Heart left ventricle (tissue), 16 donors: ENCODE results near the gene ETV6. TPM values are rescaled to one million over a fixed set of nuclear protein-coding genes. Genes with fewer than 3 reads are reported as not detected.

ENCODE experiments used
- ATAC-seq, 4 donors: fragments of 200-7000 bp; cut with Tn5 transposase; one replicate each; pipeline ENCODE4 v1.9.1; 2020 to 2022; ENCODE audit warnings: moderate library complexity in 4 of 4, mild to moderate bottlenecking in 3 of 4, moderate number of reproducible peaks in 1 of 4
- DNase-seq, 5 donors: peaks; one replicate each; pipeline ENCODE4 v3.0.0-alpha.2; 2020
- H3K27ac ChIP-seq, 12 donors: fragments of 200-600 bp; sonication (generic) in 4 of 12; one replicate each; pipeline versions ENCODE4 v1.5.0 to v1.8.0; 2016 to 2022; ENCODE audit warnings: mild to moderate bottlenecking in 2 of 12
- H3K27me3 ChIP-seq, 9 donors: fragments of 200-600 bp; sonication (generic) in 2 of 9; one replicate each; pipeline versions ENCODE4 v1.5.1 to v1.8.0; 2016 to 2022; ENCODE audit warnings: mild to moderate bottlenecking in 3 of 9
- H3K36me3 ChIP-seq, 9 donors: fragments of 200-600 bp; sonication (generic) in 2 of 9; one replicate each; pipeline versions ENCODE4 v1.5.0 to v1.8.0; 2018 to 2022; ENCODE audit warnings: mild to moderate bottlenecking in 2 of 9
- H3K4me1 ChIP-seq, 12 donors: fragments of 200-600 bp; sonication (generic) in 4 of 12; one replicate each; pipeline versions ENCODE4 v1.5.0 to v1.8.0; 2016 to 2022; ENCODE audit warnings: mild to moderate bottlenecking in 3 of 12
- H3K4me3 ChIP-seq, 12 donors: fragments of 200-600 bp; sonication (generic) in 4 of 12; one replicate each; pipeline versions ENCODE4 v1.5.0 to v1.8.0; 2017 to 2022; ENCODE audit warnings: mild to moderate bottlenecking in 9 of 12, moderate library complexity in 4 of 12
- H3K9me3 ChIP-seq, 12 donors: fragments of 200-600 bp; sonication (generic) in 4 of 12; one replicate each; pipeline versions ENCODE4 v1.5.0 to v1.8.0; 2016 to 2022; ENCODE audit warnings: mild to moderate bottlenecking in 1 of 12
- CTCF ChIP-seq, 12 donors: fragments of 200-600 bp; sonication (generic) in 4 of 12; IDR thresholded peaks; one replicate each; pipeline versions ENCODE4 v1.5.0 to v1.8.0; 2018 to 2022; ENCODE audit warnings: antibody characterized with exemption in 12 of 12, mild to moderate bottlenecking in 5 of 12
- POLR2A ChIP-seq, 2 donors: fragments of 450-650 bp; IDR thresholded peaks; one replicate each; pipeline ENCODE4 v1.6.1; 2017; ENCODE audit warnings: antibody characterized with exemption in 2 of 2, mild to moderate bottlenecking in 2 of 2, moderate library complexity in 2 of 2
- WGBS, 4 donors: extraction: QIAGEN DNeasy Blood & Tissue Kit in 2 of 4; methylation state at CpG; one replicate each; pipeline versions ENCODE4 v1.1.5 to v1.1.7; 2013 to 2018; 5-methylcytosine and 5-hydroxymethylcytosine counted together
- intact Hi-C, 10 donors: fragments of 100-400 bp; cut with DNase I; formaldehyde crosslinking; loops; one replicate each; pipeline versions ENCODE4 v1.11.1 to v1.14.2; 2022
- polyA plus RNA-seq, 2 donors: library from polyadenylated mRNA; stranded (reverse); fragments of 200-250 nt; gene quantifications; one replicate each; pipeline ENCODE4 v1.2.3, GENCODE V29; 2013
- total RNA-seq, 9 donors: library from RNA; depleted of rRNA in 2 of 9; stranded (reverse); fragments of >200 nt in 2 of 9; fragmentation: NEBNext Ultra II Directional in 3 of 9; extraction: Animal tissue kit (Norgen Biotek cat#: 25700) in 3 of 9; gene quantifications; one replicate each; pipeline versions ENCODE4 v1.1.0 to v1.2.4, GENCODE V29; 2016 to 2023
- donor health status: ischemic (EF 13 %, LVEDD 7.1; RV severe dilation, severe dysfunction).
- donor health status: healthy with polysubstance abuse.
- donor health status: DM: no; HTN: yes; CAD: no.
- donor health status: DM: no; HTN: no; CAD: no.
- donor health status: ischemic (EF 25% LVEDD 6.9; RV normal size, moderate dysfunction).
- donor health status: ischemic (EF 25% LVEDD 5.7; RV mildly dilated, moderate dysfunction).
- donor health status: healthy.
- donor health status: DM: yes; HTN: yes; CAD: no.
- donor health status: ischemic (EF 35%, LVEDD 5.7; RV mildly dilated, moderate dysfunction).
- donor health status: nonischemic (EF 11% LVEDD 7.7; RV severe dilation, severe dysfunction).
- donor health status: DM: yes; HTN: yes; CAD: no.
- donor health status: PGD.
- donor health status: ischemic (EF 29% LVEDD 5.4; RV normal size, mild dysfunction).
- donor health status: nonischemic (EF 23%, LVEDD 6.1; RV moderate dilation, normal function).

The ETV6 gene
- total and polyA plus RNA-seq, 11 donors, result 3.9 to 37.3 (median 12.4) TPM

- Histone ChIP-seq H3K27ac (no peak overlapping the region), H3K27me3 (no peaks in the 10 kb centered on the region), H3K36me3 (peaks cover 0 to 53% (median 28%) of the 10 kb centered on the region in 9 donors), H3K4me3 (no peak overlapping the region), H3K9me3 (peaks cover 0 to 18% (median 12%) of the 10 kb centered on the region in 12 donors), H3K4me1 (peaks cover 2 to 22% (median 16%) of the 10 kb centered on the region in 12 donors)
- no peak for ATAC-seq
- TF ChIP-seq CTCF (IDR thresholded peaks at IDR 0.05), result no peak
- no peak for TF ChIP-seq POLR2A (IDR thresholded peaks at IDR 0.05)
- 88 to 98% (median 95%) methylated on average over 1 of the region's 1 CpG for WGBS, 4 donors
- intact Hi-C loops, result loop anchor here in 5 of 10 donors (10.0 kb wide), 4 partner anchors 103 to 223 kb away; partner anchors contain the start of gene ETV6 (in 2 of the 5)
- no peak for DNase-seq
Observed at GRCh38 chr12:11868027-11868426, 218.6 kb downstream of the ETV6 start.

GRCh38 chr12:11869406-11869805 is 219.9 kb downstream of the ETV6 start:
- intact Hi-C loops, result loop anchor here in 5 of 10 donors (10.0 kb wide), 4 partner anchors 105 to 225 kb away; partner anchors contain the start of gene ETV6 (in 2 of the 5)
- peaks cover 0 to 18% (median 12%) of the 10 kb centered on the region in 12 donors for H3K9me3 ChIP-seq
- H3K4me3 ChIP-seq, result no peak overlapping the region
- WGBS, 4 donors, result 96 to 98% (median 97%) methylated on average over 16 to 18 of the region's 18 CpGs
- peak in 1 of 4 donors; percentile 13 for ATAC-seq
- H3K27me3 ChIP-seq, result no peaks in the 10 kb centered on the region
- H3K36me3 ChIP-seq, result peaks cover 0 to 53% (median 28%) of the 10 kb centered on the region in 9 donors
- peaks cover 0 to 9% (median 3%) of the 10 kb centered on the region in 12 donors for H3K4me1 ChIP-seq
- no peak for DNase-seq
- TF ChIP-seq POLR2A (IDR thresholded peaks at IDR 0.05) (no peak), CTCF (IDR thresholded peaks at IDR 0.05) (no peak)
- no peak overlapping the region for H3K27ac ChIP-seq

- intact Hi-C loops, result no loop called here
- no peak for DNase-seq
- 94 to 97% (median 96%) methylated on average over 8 of the region's 8 CpGs for WGBS, 4 donors
- H3K9me3 ChIP-seq, result peaks cover 0 to 18% (median 12%) of the 10 kb centered on the region in 12 donors
- no peak overlapping the region for H3K4me3 ChIP-seq
- H3K4me1 ChIP-seq, result peaks cover 0 to 5% (median under 1%) of the 10 kb centered on the region in 12 donors
- no peak overlapping the region for H3K27ac ChIP-seq
- H3K27me3 ChIP-seq, result no peaks in the 10 kb centered on the region
- no peak for TF ChIP-seq POLR2A (IDR thresholded peaks at IDR 0.05)
- TF ChIP-seq CTCF (IDR thresholded peaks at IDR 0.05), result no peak
- ATAC-seq, result no peak
- H3K36me3 ChIP-seq, result peaks cover 0 to 53% (median 28%) of the 10 kb centered on the region in 9 donors
Observed at GRCh38 chr12:11870041-11870451, 220.6 kb downstream of the ETV6 start.

- ATAC-seq, result no peak
- intact Hi-C loops, result no loop called here
- Histone ChIP-seq H3K36me3 (peaks cover 0 to 46% (median 28%) of the 10 kb centered on the region in 9 donors), H3K27me3 (no peaks in the 10 kb centered on the region), H3K4me3 (no peak overlapping the region), H3K9me3 (peaks cover 0 to under 1% (median 0%) of the 10 kb centered on the region in 12 donors), H3K4me1 (peaks cover 0 to 25% (median 17%) of the 10 kb centered on the region in 12 donors), H3K27ac (no peak overlapping the region)
- DNase-seq, result no peak
- TF ChIP-seq POLR2A (IDR thresholded peaks at IDR 0.05) (no peak), CTCF (IDR thresholded peaks at IDR 0.05) (no peak)
- WGBS, 4 donors, result 54 to 74% (median 68%) methylated on average over 4 of the region's 4 CpGs
Observed at GRCh38 chr12:11872055-11872454, 222.6 kb downstream of the ETV6 start.
